ENCODE results near the gene RIMS3.

RIMS3 gene

GRCh38 chr1:40638097-40639036, 27.1 kb downstream of the RIMS3 start:
- Histone ChIP-seq H2AFZ (ENCODE audit: low read length) (no peak overlapping the region), H3K9ac (ENCODE audit: low read length) (no peak overlapping the region), H3K27me3 (replicated peaks; ENCODE audit: insufficient read depth, low read length) (no peaks in the 10 kb centered on the region), H3K9me2 (replicated peaks; ENCODE audit: insufficient read depth, low read length) (no peaks in the 10 kb centered on the region), H3K4me2 (ENCODE audit: low read depth, low read length) (no peak overlapping the region), H3K79me2 (ENCODE audit: low read length) (no peaks in the 10 kb centered on the region), H3K9me3 (replicated peaks; ENCODE audit: insufficient read depth, low read length) (no peaks in the 10 kb centered on the region), H3K27ac (ENCODE audit: low read length) (no peak overlapping the region), H3K4me3 (ENCODE audit: low read length) (no peak overlapping the region), H3K36me3 (replicated peaks; ENCODE audit: insufficient read depth, low read length) (no peaks in the 10 kb centered on the region), H3K4me1 (ENCODE audit: low read length) (no peaks in the 10 kb centered on the region), H4K20me1 (ENCODE audit: insufficient read depth, low read length) (no peaks in the 10 kb centered on the region), H3F3A (ENCODE audit: insufficient read depth, low read length) (no peaks in the 10 kb centered on the region)
- DNase-seq, result no peak
- TF ChIP-seq EZH2phosphoT487 (IDR thresholded peaks at IDR 0.05; ENCODE audit: low read length), result no peak
- no peak for TF ChIP-seq EZH2 (optimal IDR thresholded peaks at IDR 0.05; ENCODE audit: low read depth, low read length)
- TF ChIP-seq CTCF (IDR thresholded peaks at IDR 0.05; ENCODE audit: low read length), result no peak

- H4K20me1 ChIP-seq (ENCODE audit: insufficient read depth, low read length), result no peaks in the 10 kb centered on the region
- no peak overlapping the region for H3K4me3 ChIP-seq (ENCODE audit: low read length)
- no peak overlapping the region for H3K27ac ChIP-seq (ENCODE audit: low read length)
- no peaks in the 10 kb centered on the region for H3K79me2 ChIP-seq (ENCODE audit: low read length)
- no peak overlapping the region for H3K4me2 ChIP-seq (ENCODE audit: low read depth, low read length)
- H3K27me3 ChIP-seq (replicated peaks; ENCODE audit: insufficient read depth, low read length), result no peaks in the 10 kb centered on the region
- H3K36me3 ChIP-seq (replicated peaks; ENCODE audit: insufficient read depth, low read length), result no peaks in the 10 kb centered on the region
- no peaks in the 10 kb centered on the region for H3K9me3 ChIP-seq (replicated peaks; ENCODE audit: insufficient read depth, low read length)
- no peaks in the 10 kb centered on the region for H3K9me2 ChIP-seq (replicated peaks; ENCODE audit: insufficient read depth, low read length)
- no peak overlapping the region for H3K9ac ChIP-seq (ENCODE audit: low read length)
- no peak for DNase-seq
- no peak overlapping the region for H2AFZ ChIP-seq (ENCODE audit: low read length)
- H3K4me1 ChIP-seq (ENCODE audit: low read length), result no peaks in the 10 kb centered on the region
- TF ChIP-seq EZH2phosphoT487 (IDR thresholded peaks at IDR 0.05; ENCODE audit: low read length) (no peak), CTCF (IDR thresholded peaks at IDR 0.05; ENCODE audit: low read length) (no peak), EZH2 (optimal IDR thresholded peaks at IDR 0.05; ENCODE audit: low read depth, low read length) (no peak)
- no peaks in the 10 kb centered on the region for H3F3A ChIP-seq (ENCODE audit: insufficient read depth, low read length)
Observed at GRCh38 chr1:40637470-40638007, 27.9 kb downstream of the RIMS3 start.

GRCh38 chr1:40636777-40637176, 28.7 kb downstream of the RIMS3 start:
- Histone ChIP-seq H3K4me2 (ENCODE audit: low read depth, low read length) (no peak overlapping the region), H3F3A (ENCODE audit: insufficient read depth, low read length) (no peaks in the 10 kb centered on the region), H3K4me1 (ENCODE audit: low read length) (no peaks in the 10 kb centered on the region), H3K9me2 (replicated peaks; ENCODE audit: insufficient read depth, low read length) (no peaks in the 10 kb centered on the region), H3K27ac (ENCODE audit: low read length) (no peak overlapping the region), H3K79me2 (ENCODE audit: low read length) (no peaks in the 10 kb centered on the region), H4K20me1 (ENCODE audit: insufficient read depth, low read length) (no peaks in the 10 kb centered on the region), H3K9ac (ENCODE audit: low read length) (no peak overlapping the region), H3K27me3 (replicated peaks; ENCODE audit: insufficient read depth, low read length) (no peaks in the 10 kb centered on the region), H3K9me3 (replicated peaks; ENCODE audit: insufficient read depth, low read length) (no peaks in the 10 kb centered on the region), H3K4me3 (ENCODE audit: low read length) (no peak overlapping the region), H3K36me3 (replicated peaks; ENCODE audit: insufficient read depth, low read length) (no peaks in the 10 kb centered on the region), H2AFZ (ENCODE audit: low read length) (no peak overlapping the region)
- DNase-seq, result no peak
- TF ChIP-seq EZH2phosphoT487 (IDR thresholded peaks at IDR 0.05; ENCODE audit: low read length) (no peak), CTCF (IDR thresholded peaks at IDR 0.05; ENCODE audit: low read length) (no peak), EZH2 (optimal IDR thresholded peaks at IDR 0.05; ENCODE audit: low read depth, low read length) (no peak)
